HCT116 (cell line): ENCODE results near the gene CRIM1. TPM values are rescaled to one million over a fixed set of nuclear protein-coding genes. Genes with fewer than 3 reads are reported as not detected.

Source experiments
- ATAC-seq: fragments of 200-7000 bp; cut with Tn5 transposase; 2 replicates; pipeline ENCODE4 v1.9.1; 2020; ENCODE audit warnings: mild to moderate bottlenecking, moderate library complexity
- BruUV-seq: library from RNA; stranded (reverse); fragments of 400-500 nt; replicated peaks from 2 replicates; lab custom pipeline; 2021; lab: Mats Ljungman, UMichigan
- CTCF ChIA-PET: fragments of 300-600 bp; sonication (Branson Sonifier 250); formaldehyde crosslinking; loops from one replicate; lab custom pipeline; 2021; ENCODE audit warnings: antibody characterized with exemption; lab: Charles Lee
- POLR2A ChIA-PET: fragments of 300-600, 350-600 bp; sonication (Branson Sonifier 250); formaldehyde crosslinking; loops from one replicate; lab custom pipeline; 2021; ENCODE audit warnings: antibody characterized with exemption; lab: Charles Lee
- RAD21 ChIA-PET, 2 experiments: fragments of 300-600 bp; sonication (Branson Sonifier 250); formaldehyde crosslinking; loops; one replicate each; lab custom pipeline; 2023; ENCODE audit warnings: low total read pairs in 2 of 2; ENCODE audit not compliant: uncharacterized antibody in 2 of 2, unreplicated experiment in 2 of 2, low non-redundant PET in 1 of 2; lab: Charles Lee
- DNase-seq: peaks from one replicate; pipeline ENCODE4 v3.0.0-alpha.2; 2010; ENCODE audit warnings: low read depth, low spot score
- H2AFZ ChIP-seq: fragments of 200-600 bp; shearing (Covaris generic), sonication (generic); 2 replicates; pipeline ENCODE4 v1.6.1; 2017; ENCODE audit warnings: low read depth, mixed run types, mixed read lengths, antibody characterized with exemption, low read length; ENCODE audit not compliant: poor library complexity, severe bottlenecking
- H3K27ac ChIP-seq: 2 replicates; pipeline ENCODE4 v1.5.1; 2012; ENCODE audit warnings: low read depth, low read length
- H3K27me3 ChIP-seq: fragments of 200-600 bp; sonication (generic); 2 replicates; pipeline ENCODE4 v1.6.1; 2016; ENCODE audit warnings: mixed run types, low read length, mixed read lengths; ENCODE audit not compliant: insufficient read depth
- H3K36me3 ChIP-seq, 2 experiments: fragments of 200-500 bp in 1 of 2; fragments of 200-600 bp in 1 of 2; sonication (Bioruptor generic) in 1 of 2; sonication (generic) in 1 of 2; 2 replicates each; pipeline versions ENCODE4 v1.5.1 to v1.6.1; 2014 to 2016; ENCODE audit warnings: low read length in 2 of 2, inconsistent platforms in 1 of 2, mixed read lengths in 1 of 2, mixed run types in 1 of 2; ENCODE audit not compliant: insufficient read depth in 2 of 2, control insufficient read depth in 1 of 2
- H3K4me1 ChIP-seq, 2 experiments: fragments of 200-600 bp in 1 of 2; sonication (generic) in 1 of 2; 2 replicates each; pipeline versions ENCODE4 v1.5.1 to v1.6.1; 2012 to 2017; ENCODE audit warnings: low read length in 2 of 2, inconsistent platforms in 1 of 2, mild to moderate bottlenecking in 1 of 2, mixed read lengths in 1 of 2, mixed run types in 1 of 2, moderate library complexity in 1 of 2; ENCODE audit not compliant: insufficient read depth in 2 of 2, control insufficient read depth in 1 of 2
- H3K4me2 ChIP-seq: fragments of 200-600 bp; sonication (generic); 2 replicates; pipeline ENCODE4 v1.6.1; 2017; ENCODE audit warnings: mixed run types, low read length, mixed read lengths
- H3K4me3 ChIP-seq, 2 experiments: fragments of 200-600 bp in 1 of 2; sonication (generic) in 1 of 2; replicated peaks in 1 of 2; 2 replicates each; pipeline ENCODE4 v1.5.1; 2011 to 2016; ENCODE audit warnings: low read length in 2 of 2, control low read depth in 1 of 2, low read depth in 1 of 2, mild to moderate bottlenecking in 1 of 2, mixed read lengths in 1 of 2, mixed run types in 1 of 2
- H3K79me2 ChIP-seq: fragments of 200-600 bp; sonication (generic); 2 replicates; pipeline ENCODE4 v1.6.1; 2017; ENCODE audit warnings: mild to moderate bottlenecking, mixed run types, low read length, moderate library complexity, mixed read lengths; ENCODE audit not compliant: insufficient read depth
- H3K9ac ChIP-seq: fragments of 200-600 bp; sonication (generic); 2 replicates; pipeline ENCODE4 v1.6.1; 2016; ENCODE audit warnings: low read length, mixed read lengths
- H3K9me2 ChIP-seq: fragments of 200-600 bp; sonication (generic), shearing (Covaris generic); 2 replicates; pipeline ENCODE4 v1.6.1; 2017; ENCODE audit warnings: mixed run types, mild to moderate bottlenecking, moderate library complexity; ENCODE audit not compliant: insufficient read depth
- H3K9me3 ChIP-seq, 2 experiments: fragments of 200-500 bp in 1 of 2; fragments of 200-600 bp in 1 of 2; sonication (Bioruptor generic) in 1 of 2; sonication (generic) in 1 of 2; 2 replicates each; pipeline ENCODE4 v1.6.1; 2014 to 2017; ENCODE audit warnings: low read length in 2 of 2, mixed read lengths in 2 of 2, inconsistent platforms in 1 of 2, low read depth in 1 of 2, mild to moderate bottlenecking in 1 of 2, mixed run types in 1 of 2, moderate library complexity in 1 of 2; ENCODE audit not compliant: control insufficient read depth in 1 of 2, insufficient read depth in 1 of 2
- H4K20me1 ChIP-seq: fragments of 200-600 bp; sonication (generic), shearing (Covaris generic); 2 replicates; pipeline ENCODE4 v1.6.1; 2017; ENCODE audit warnings: mixed run types, mild to moderate bottlenecking, moderate library complexity; ENCODE audit not compliant: insufficient read depth
- CBX3 ChIP-seq: IDR thresholded peaks from 2 replicates; pipeline ENCODE4 v1.6.1; 2012; ENCODE audit warnings: low read depth
- CEBPB ChIP-seq: IDR thresholded peaks from 2 replicates; pipeline ENCODE4 v1.6.1; 2012; ENCODE audit warnings: low read depth
- FOSL1 ChIP-seq: IDR thresholded peaks from 2 replicates; pipeline ENCODE4 v1.6.1; 2012; ENCODE audit warnings: low read depth
- JUND ChIP-seq: IDR thresholded peaks from 2 replicates; pipeline ENCODE4 v1.6.1; 2012
- MAX ChIP-seq: IDR thresholded peaks from 2 replicates; pipeline ENCODE4 v1.6.1; 2012
- RAD21 ChIP-seq: IDR thresholded peaks from 2 replicates; pipeline ENCODE4 v1.6.1; 2012; ENCODE audit warnings: low read depth, mild to moderate bottlenecking
- REST ChIP-seq: IDR thresholded peaks from 2 replicates; pipeline ENCODE4 v1.6.1; 2012; ENCODE audit warnings: low read depth
- SIN3A ChIP-seq: IDR thresholded peaks from 2 replicates; pipeline ENCODE4 v1.6.1; 2012; ENCODE audit warnings: low read depth
- TCF7L2 ChIP-seq: IDR thresholded peaks from 2 replicates; pipeline ENCODE4 v1.7.0; 2011; ENCODE audit warnings: borderline replicate concordance, inconsistent platforms; ENCODE audit not compliant: insufficient read depth, insufficient read length; ENCODE audit errors: extremely low read depth
- ZBTB33 ChIP-seq: IDR thresholded peaks from 2 replicates; pipeline ENCODE4 v1.6.1; 2011; ENCODE audit warnings: mild to moderate bottlenecking, low read length, moderate library complexity; ENCODE audit not compliant: insufficient replicate concordance; ENCODE audit errors: extremely low read depth
- intact Hi-C: fragments of 100-400 bp; cut with micrococcal nuclease; formaldehyde crosslinking; loops from 2 replicates; pipeline ENCODE4 v1.10.0; 2022
- total RNA-seq: library from RNA; stranded (reverse); gene quantifications from one replicate; pipeline ENCODE4 v1.2.1, GENCODE V29; 2021; ENCODE audit not compliant: unreplicated experiment

CRIM1 gene
- total RNA-seq, 1 experiment from 2014 or later, result 27.2 TPM

GRCh38 chr2:36572719-36573059, 217.1 kb downstream of the CRIM1 start:
- peaks cover 19 to 25% of the 10 kb centered on the region in 2 experiments for H3K4me1 ChIP-seq
- H3K27ac ChIP-seq, result no peak overlapping the region
- ChIA-PET POLR2A (no interaction called here), CTCF (no interaction called here), RAD21 (no interaction called here)
- H3K9me3 ChIP-seq, result no peaks in the 10 kb centered on the region
- peaks cover 21% of the 10 kb centered on the region for H3K79me2 ChIP-seq
- H4K20me1 ChIP-seq, result no peaks in the 10 kb centered on the region; the same call in 1 of the 2 replicates
- intact Hi-C loops, result no loop called here
- TF ChIP-seq REST (no peak), CEBPB (no peak), TCF7L2 (no peak)
- DNase-seq, result no peak
- ATAC-seq, result no peak
- BruUV-seq, result no TSS peak
- H3K4me3 ChIP-seq, result no peak overlapping the region
- H3K9me2 ChIP-seq, result no peaks in the 10 kb centered on the region
- H3K4me2 ChIP-seq, result no peak overlapping the region
- H3K27me3 ChIP-seq, result no peaks in the 10 kb centered on the region
- no peak overlapping the region for H3K9ac ChIP-seq
- H3K36me3 ChIP-seq, result peaks cover 3 to 5% of the 10 kb centered on the region in 2 experiments; a peak in 3 of 4 replicates
- no peak overlapping the region for H2AFZ ChIP-seq

- Histone ChIP-seq H3K4me1 (peaks cover 16 to 20% of the 10 kb centered on the region in 2 experiments), H2AFZ (no peak overlapping the region), H3K27ac (no peak overlapping the region), H3K9ac (no peak overlapping the region), H4K20me1 (no peaks in the 10 kb centered on the region; the same call in 1 of the 2 replicates), H3K27me3 (no peaks in the 10 kb centered on the region), H3K4me2 (no peak overlapping the region), H3K9me2 (no peaks in the 10 kb centered on the region), H3K36me3 (peaks cover 8 to 10% of the 10 kb centered on the region in 2 experiments; a peak in 3 of 4 replicates), H3K9me3 (no peaks in the 10 kb centered on the region), H3K4me3 (no peak overlapping the region), H3K79me2 (peaks cover 17% of the 10 kb centered on the region)
- intact Hi-C loops, result no loop called here
- no peak for ATAC-seq
- POLR2A ChIA-PET, result no interaction called here
- DNase-seq, result no peak
- CTCF ChIA-PET, result no interaction called here
- no TSS peak for BruUV-seq
- RAD21 ChIA-PET, result no interaction called here
- TF ChIP-seq FOSL1, result no peak
- no peak for TF ChIP-seq JUND
- no peak for TF ChIP-seq MAX
- TF ChIP-seq SIN3A, result no peak
- TF ChIP-seq RAD21, result no peak
- no peak for TF ChIP-seq REST
- no peak for TF ChIP-seq CBX3
- TF ChIP-seq ZBTB33, result no peak
Measured at GRCh38 chr2:36573165-36573564, 217.6 kb downstream of the CRIM1 start.
